HG03280 (cell line): ENCODE results near the gene HSPA12A.
A peak's percentile ranks its signal among the peaks of the same experiment; 100 is the strongest.

ENCODE experiments used
- ATAC-seq: cut with Tn5 transposase; IDR thresholded peaks from one replicate; pipeline ENCODE4 v1.9.1; 2021; ENCODE audit warnings: mild to moderate bottlenecking, moderate library complexity; ENCODE audit not compliant: unreplicated experiment

Gene HSPA12A, protein sequence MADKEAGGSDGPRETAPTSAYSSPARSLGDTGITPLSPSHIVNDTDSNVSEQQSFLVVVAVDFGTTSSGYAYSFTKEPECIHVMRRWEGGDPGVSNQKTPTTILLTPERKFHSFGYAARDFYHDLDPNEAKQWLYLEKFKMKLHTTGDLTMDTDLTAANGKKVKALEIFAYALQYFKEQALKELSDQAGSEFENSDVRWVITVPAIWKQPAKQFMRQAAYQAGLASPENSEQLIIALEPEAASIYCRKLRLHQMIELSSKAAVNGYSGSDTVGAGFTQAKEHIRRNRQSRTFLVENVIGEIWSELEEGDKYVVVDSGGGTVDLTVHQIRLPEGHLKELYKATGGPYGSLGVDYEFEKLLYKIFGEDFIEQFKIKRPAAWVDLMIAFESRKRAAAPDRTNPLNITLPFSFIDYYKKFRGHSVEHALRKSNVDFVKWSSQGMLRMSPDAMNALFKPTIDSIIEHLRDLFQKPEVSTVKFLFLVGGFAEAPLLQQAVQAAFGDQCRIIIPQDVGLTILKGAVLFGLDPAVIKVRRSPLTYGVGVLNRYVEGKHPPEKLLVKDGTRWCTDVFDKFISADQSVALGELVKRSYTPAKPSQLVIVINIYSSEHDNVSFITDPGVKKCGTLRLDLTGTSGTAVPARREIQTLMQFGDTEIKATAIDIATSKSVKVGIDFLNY

DNA sequence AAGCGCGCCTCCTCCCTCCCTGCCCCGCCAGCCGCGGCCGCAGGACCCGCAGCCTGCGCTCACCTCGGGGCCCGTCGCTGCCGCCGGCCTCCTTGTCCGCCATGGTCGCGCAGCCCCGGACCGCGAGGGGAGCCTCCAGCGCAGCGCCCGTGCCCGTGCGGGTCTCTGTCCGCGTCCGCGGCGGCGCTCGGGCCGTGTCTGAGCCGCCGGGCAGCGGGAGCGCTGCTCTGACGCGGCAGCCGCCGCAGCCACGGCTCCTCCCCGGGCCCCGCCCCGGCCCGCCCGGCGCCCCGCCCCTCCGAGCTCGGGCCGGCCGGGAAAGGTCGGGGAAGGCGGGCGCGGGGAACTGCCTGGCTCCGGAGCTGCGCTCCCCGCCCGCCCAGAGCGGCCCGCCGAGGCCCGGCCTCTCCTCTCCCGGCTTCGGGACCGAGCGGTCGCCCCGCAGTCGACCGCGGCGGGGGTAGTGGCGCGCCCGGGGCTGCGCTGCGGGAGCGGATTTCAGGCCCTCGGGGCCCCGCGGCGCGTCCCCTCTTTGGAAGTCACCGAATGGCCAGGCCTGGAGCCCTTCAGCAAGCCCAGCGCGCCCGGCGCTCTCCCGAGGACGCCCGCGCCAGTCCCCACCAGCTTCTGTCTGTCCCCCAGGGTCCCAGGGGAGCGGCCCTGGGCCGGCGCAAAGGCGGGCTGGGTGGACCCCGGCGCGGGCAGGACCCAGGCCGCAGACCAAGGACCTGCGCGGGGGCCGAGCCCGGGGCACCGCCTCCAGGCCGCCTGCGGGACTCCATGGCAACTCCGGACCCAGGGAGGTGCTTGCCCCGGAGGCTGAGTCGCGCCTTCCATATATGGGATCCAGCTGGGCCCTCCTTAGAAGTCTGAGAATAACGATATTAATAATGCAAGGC, at the start of gene HSPA12A:
HSPA12A (minus strand) TSS at position 200 of the 899 bp plus-strand sequence; CDS start at position 103, 97 bp downstream.
- ATAC-seq = peak; percentile 96

DNA sequence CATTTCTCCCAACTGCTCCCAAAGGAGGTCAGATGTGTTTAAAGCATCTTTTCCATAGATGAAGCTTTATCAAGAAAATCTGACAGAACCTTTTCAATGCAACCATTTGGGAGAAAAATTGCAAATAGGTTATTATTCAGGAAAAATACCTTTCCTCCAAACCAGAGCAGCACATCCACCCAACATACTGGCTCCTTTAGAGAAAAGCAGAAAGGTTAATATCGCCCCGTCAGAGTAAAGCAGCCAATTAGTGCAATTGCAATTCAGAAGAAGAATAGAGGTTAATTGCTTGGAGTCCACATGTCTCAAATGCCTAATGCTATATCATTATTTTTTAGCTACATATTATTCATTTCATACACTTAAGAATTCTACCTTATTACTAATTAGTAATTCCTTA, 48.9 kb upstream of the HSPA12A start:
- ATAC-seq = no peak

DNA sequence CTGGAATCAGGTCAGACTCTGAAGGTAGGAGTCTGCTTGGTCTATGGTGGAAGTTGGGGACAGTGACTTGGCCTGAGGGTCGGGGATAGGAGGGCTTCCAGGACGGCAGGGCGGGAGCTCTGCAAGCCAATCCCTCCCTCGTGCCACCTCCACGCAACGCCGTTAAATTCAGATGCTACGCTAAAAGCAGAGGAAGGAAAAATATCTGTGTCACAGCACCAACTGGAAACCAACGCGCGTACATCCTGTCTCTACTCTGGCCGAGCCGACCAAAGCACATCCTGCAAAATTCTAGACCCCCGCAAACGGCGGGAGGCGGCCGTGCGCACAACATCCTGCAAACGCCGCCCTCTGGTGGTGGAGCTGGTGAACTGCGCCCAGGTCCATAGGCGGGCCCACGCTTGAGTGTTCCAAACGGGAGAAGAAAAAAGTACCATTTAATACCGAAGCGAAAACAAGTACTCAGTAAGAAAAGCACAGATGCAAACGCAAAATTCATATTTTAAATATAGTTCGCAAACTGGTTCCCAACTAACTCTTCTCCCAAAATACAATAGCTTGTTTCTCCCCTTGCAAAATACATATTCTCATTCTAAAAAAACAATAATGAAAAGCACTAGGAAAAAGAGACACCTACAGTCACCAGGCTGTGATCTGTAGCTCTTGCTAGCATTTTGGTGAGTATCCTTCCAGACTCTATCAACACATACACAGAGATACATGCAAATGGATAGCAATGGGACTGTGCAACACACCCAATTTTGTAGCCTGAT, 45.7 kb upstream of the HSPA12A start:
- peak; percentile 89 for ATAC-seq

DNA sequence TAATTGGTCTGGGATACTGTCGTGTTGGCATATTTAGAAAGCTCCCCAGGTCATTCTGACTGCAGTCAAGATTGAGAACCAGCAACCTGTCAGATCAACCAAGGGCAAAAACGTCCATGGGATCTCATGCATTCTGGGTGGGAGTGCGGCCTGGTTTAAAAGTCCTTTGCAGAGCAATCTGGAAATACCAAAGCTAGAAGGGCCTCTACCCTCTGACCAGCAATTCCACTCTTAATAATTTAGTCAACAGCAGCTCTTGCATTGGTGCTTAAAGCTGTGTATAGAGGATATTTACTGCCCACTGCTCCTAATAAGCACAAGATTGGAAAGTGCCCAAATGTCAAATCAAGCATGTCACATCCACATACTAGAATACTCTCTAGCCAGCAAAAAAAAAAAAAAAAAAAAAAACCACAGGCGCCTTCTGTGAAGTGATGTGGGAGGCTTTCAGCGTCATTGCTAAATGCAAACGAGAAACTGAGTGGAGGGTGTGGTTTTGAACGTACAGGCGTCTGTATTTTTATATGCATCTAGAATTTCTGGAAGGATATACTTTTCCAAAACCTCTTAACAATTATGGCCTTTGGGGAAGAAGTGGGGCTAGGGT, 44.8 kb upstream of the HSPA12A start:
- no peak for ATAC-seq

DNA sequence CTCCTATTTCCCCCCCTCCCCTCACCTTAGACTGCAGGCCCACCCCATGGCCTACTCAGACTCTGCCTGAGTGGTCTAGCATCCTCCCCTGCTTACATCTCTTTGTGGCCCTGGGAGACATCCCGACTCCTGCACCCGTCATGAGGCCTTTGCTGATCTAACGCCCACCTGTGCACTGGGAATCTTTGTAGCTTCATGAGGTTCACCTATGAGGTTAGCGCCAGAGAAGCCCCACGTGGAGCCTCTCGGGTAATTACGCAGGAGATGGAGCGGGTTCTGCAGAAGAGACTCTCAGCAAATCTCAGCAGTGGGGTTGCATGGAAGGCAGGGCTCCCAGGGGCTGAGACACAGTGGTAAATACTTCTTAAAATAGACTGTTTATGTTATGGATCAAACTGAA, 43.5 kb upstream of the HSPA12A start:
- no peak for ATAC-seq

DNA sequence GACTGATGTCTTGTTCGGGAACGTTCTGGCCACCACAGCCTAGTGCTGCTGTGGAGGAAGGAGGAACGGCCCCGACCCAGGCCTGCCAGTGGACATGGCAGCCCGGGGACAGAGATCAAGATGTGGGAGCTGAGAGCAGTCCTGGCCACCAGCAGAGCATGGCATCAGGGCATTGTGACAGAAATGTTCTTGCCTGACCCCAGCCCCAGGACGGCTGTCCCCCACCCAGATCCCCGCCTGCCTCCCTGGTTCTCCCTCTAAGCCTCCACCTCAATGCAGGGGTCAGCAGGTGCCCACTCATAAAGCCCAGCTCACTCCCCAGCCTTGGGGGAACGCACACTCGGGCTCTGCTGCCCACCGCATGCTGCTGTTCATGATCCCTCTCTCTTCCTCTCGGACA, 42.9 kb upstream of the HSPA12A start:
- ATAC-seq = no peak

DNA sequence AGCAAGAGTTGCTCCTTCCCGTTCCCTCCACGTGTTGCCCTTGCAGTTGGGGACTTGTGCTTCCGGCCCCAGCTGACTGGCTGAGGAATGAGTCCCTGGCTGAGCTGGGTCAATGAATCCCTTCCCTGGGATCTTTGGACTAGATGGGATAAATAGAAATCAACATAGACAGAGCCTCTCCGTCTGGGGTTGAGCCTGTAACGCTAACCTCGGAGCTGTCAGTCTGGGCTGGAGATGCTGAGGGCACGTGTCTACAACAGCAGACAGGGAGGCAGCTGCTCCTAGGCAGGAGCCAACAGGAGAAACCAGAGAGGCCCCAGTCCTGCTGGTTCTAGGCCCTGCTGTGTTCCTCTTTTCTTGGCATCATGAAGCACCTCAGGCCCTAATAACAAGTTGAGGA, 42.3 kb upstream of the HSPA12A start:
- no peak for ATAC-seq

DNA sequence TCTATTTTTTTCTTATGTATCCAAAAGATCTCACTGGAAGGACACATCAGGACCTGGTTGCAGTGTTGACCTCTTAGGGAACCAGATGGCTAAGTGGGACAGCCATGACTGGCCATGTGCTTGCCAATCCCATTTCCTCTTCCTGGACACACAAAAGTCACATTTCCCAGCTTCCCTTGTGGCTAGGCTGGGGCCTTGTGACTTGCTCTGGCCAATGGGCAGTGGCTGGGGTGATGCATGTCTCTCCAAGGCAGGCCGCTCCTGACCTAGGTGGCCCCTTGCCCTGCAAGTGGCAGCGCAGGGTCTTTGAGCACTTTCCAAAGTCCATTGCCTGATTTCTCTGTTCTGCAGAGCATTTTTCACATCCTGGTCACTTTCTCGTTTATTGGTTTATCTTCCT, 41.7 kb upstream of the HSPA12A start:
- ATAC-seq = no peak

DNA sequence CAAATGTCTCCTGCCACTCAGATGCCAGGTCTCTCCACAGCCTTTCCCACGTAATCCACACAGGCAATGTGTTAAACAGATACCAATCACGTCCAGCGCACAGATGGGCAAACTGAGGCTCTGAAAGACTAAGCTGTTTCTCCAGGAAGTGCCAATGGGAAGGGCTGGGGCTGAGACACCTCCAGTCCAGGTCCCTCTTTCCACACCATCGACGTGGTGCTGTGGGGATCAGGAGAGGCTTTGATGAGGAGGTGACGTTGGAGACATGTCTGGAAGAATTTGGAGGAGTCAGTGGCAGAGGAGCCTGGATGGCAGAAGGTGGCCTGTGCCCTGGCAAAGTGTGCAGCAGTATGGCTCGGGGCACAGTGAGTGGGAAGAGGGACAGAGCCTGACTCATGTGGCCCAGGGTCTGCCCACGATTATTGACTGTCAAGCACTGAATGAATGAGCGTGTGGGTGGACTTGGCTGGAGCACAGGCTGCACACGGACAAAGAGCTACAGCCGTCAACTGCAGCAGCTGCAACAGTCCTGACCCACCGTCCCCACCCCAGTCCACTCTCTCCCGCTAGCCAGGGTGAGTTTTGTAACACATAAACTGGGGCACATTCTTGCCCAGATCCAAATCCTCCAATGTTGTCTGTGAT, 40.8 kb upstream of the HSPA12A start:
- ATAC-seq = no peak

DNA sequence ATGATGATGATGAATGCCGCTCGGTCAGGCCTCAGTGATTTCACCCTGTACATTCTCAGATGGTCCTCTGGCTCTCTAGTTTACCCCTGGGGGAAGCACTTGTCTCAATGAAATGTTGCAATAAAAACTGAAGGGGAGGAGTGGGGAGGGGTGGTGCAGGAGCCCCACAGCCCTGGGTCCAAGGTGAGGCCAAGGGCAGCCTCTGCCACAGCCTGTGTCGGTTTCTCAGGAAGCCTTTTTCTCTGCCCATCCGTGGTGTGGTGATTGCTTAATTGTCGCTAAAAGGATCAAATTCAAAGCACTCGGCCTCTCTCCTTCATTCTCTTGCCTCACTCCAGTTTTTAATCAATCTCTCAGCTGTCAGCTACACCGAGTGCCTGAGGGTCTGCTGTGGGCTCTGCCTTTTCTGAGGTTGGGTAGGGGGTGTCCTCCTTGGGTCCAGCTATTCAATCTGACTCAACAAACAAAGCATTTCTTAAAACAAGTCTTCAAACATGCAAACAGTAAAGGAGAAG, 39.1 kb upstream of the HSPA12A start:
- no peak for ATAC-seq

DNA sequence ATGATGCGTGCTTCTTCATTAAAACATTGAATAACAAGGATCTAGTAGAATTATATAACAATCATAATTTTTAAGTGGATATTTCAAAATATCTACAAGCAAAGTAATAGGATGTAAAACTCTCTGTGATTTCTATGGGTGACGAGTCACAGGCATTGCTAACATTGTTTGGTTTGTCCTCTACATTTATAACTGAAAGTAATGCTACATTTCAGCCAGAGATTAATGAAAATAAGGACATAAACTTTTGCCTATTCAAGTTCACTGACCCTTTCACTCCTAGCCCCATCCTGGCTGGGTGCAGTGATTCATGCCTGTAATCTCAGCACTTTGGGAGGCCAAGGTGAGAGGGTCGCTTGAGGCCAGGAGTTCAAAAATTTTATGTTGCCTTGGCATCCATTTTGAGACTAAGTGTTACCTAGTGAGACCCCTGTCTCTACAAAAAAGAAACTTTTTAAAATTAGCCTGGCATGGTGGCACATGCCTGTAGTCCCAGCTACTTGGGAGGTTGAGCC, 38.4 kb upstream of the HSPA12A start:
- no peak for ATAC-seq

DNA sequence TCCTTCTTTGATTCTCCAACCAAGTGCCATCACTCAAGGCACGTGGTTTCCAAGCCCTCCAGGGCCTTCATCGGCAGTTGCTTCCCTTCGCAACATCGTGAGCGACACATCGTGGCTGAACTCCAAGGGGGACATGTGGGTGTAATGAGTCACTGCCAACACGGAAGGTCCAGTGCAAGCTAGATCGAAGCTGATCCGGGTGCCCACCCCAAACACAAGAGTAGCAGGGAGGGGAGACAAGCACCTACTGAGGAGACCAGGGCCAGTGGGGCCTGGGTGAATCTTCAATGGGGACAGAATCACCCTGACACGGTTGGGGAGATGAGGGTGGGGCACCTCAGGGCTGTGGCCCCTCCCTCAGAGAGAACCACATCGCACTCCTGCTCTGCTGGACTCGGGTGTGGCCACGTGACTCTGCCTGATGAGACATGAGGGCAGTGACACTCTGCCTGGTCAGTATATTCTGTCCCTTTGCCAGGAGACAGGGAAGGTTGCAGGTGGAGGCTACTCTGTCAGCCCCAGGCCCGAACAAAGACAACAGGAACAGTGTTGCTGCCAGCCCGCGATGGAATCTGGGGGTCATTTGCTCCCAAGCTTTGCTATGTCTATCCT, 36.8 kb upstream of the HSPA12A start:
- no peak for ATAC-seq

DNA sequence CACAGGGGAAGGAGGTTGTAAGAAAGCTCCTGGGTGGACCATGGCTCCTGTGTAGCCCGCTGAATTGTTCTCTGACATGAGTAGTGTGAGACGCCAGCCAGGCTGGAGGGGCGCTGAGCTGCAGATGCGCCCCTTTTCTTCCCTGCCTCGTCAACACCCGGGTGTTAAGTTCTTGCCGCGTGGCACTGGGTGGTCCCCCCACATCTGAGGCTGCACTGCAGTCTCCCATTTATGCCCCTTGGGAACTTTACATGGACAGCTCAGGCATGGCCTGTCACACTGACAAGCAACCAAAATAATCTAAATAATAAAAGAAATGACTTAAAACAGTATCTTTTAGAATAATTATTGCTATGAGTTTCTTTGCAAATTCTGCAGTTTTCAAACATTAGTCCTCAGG, 34.6 kb upstream of the HSPA12A start:
- no peak for ATAC-seq

DNA sequence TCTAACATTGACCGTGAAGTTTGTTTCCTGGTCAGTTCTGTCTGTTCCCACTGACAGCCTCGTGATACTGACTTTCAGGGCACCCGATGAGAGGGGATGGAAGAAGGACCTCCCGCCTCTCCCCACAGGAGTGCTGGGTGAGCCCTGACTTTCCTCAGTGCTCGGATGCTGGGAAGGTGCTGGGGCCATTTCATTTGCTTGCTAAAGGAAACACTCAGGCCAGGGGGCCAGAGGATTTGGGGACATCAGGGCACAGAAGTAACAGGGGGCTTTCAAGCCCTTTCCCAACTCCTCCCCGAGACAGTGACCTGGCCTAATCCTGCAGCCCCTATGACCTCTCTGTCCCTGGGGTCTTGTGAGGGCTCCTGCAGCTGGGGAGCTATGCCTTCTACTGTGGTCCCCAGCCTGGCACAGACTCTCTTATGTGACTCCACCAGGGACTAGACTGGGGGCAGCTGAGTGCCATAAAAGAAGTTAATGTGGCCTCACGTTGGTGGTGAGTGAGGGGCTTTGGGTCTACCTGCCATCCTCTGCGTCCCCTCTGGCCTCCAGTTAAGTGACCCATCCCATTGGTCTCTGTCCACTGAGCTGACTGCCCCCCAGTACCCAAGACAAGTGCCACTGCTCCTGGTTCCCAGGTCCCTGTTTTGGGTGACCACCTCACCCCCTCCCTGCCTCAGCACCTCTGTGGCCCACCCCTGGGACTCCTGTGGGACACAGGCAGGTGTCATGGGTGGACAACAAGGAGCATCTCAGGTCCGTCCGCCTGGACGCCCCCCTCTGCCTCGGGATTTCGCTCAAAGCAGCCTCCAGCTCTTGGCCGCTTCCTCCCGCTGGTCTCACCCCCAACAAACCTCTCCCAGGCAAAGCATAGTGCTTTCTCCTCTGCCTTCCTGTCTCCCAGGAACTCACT, 33.4 kb upstream of the HSPA12A start:
- ATAC-seq = no peak

DNA sequence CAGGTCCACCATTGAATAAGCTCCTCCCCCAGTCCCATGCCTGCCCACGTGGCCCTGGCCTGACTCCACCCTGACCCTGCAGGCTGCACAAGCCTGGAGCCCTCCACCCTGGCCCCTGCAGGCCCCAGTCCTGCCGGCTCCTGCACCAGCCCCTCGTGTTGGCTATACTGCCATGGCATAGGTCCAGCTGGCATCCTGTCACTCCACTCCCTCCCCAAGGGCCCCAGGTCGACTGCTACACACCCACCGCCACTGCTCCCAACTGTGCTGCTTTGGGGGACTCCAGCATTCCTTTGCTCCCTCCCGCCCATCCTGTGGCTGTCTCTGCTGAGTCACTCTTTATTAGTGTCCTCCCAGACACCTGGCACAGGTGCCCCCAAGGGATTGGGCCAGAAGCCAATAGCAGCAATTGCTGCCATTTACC, 32.4 kb upstream of the HSPA12A start:
- ATAC-seq = no peak

DNA sequence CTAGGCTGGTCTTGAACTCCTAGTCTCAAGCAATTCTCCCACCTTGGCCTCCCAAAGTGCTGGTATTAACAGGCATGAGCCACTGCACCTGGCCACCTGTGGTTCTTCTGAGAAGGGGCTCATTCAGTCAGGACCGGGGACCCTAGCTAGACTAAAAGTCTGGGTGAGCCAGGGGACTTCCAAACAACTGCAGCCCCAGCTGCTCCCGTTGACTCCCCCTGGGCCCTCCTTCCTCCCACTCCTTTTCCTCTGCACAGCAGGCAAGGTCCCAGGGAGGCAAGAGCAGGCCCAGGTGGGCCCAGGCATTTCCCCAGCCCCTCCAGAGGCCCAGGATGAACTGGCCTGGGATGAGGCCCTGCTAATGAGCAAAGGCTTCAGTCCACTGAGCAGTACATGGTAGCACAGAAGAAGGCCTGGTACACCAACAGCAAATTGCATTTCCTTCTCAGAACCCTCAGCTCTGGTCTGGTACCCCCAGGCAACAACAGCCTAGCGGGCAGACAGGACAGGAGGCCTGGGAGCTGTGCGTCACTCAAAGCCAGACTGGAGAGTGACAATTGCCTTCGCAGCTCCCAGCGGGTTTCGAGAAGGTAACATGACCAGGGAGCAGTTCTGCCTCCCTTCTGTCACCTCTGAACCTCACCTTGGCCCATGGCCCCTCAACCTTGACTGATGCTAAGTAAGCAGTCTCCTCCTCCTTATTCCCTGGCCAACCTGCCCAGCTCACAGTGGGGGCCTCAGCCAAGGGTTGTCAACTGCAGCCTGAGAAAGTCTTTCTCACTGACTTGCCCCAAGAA, 30.7 kb upstream of the HSPA12A start:
- ATAC-seq = no peak

DNA sequence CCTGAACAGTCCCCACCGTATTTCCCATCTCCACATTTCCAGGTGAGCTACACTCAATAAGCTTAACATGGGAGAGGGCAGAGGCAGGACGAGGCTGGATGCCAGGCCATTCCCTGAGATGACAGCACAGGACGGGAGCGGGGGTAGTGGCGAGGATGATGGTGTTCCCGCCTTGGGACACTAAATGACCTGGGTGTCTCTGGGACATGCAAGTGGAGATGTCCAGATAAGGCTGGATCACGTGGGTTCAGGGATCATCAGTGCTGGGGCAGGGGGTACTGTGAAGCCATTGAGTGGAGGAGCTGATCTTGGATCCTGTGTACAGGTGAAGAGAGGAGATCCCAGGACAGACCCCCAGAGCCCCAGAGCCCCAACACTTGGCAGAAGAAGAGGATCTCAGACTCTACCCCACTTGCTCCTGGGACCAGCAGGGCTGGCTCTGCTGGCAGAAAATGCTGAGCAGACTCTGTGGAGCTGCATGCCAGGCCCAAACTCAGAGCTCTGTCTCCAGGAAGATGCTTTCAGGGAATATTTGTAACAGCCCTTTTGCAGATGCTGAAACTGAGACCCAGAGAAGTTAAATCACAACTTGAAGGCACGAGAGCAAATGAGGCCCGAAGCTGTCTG, 29.7 kb upstream of the HSPA12A start:
- ATAC-seq = no peak
